IMR-90 (cell line): ENCODE measurements around the gene ZFP57. TPM values are rescaled to one million over a fixed set of nuclear protein-coding genes. Genes with fewer than 3 reads are reported as not detected.
A peak's percentile ranks its signal among the peaks of the same experiment; 100 is the strongest.

Source experiments
- ATAC-seq: fragments of 200-7000 bp; cut with Tn5 transposase; 2 replicates; pipeline ENCODE4 v1.9.1; 2020; ENCODE audit warnings: low read depth, mild to moderate bottlenecking, moderate library complexity
- BruUV-seq: library from RNA; stranded (reverse); fragments of 400-500 nt; replicated peaks from 2 replicates; lab custom pipeline; 2021; lab: Mats Ljungman, UMichigan
- CTCF ChIA-PET: fragments of 300-600 bp; formaldehyde crosslinking; extraction: SDS; loops from one replicate; lab custom pipeline; 2021; ENCODE audit warnings: antibody characterized with exemption; lab: Yijun Ruan, JAX
- POLR2A ChIA-PET: fragments of 300-600 bp; sonication (Branson Sonifier 250); formaldehyde crosslinking; loops from one replicate; lab custom pipeline; 2022; ENCODE audit warnings: antibody characterized with exemption; ENCODE audit not compliant: unreplicated experiment; lab: Charles Lee
- DNase-seq: peaks from one replicate; pipeline ENCODE4 v3.0.0; 2013
- H2AFZ ChIP-seq: replicated peaks from 2 replicates; pipeline ENCODE3; 2013; ENCODE audit warnings: low read length, mild to moderate bottlenecking; ENCODE audit not compliant: poor library complexity
- H2AK5ac ChIP-seq: 2 replicates; pipeline ENCODE4 v1.6.1; 2013; ENCODE audit warnings: low read depth, low read length, inconsistent platforms
- H2AK9ac ChIP-seq: replicated peaks from 2 replicates; pipeline ENCODE3; 2013; ENCODE audit warnings: mild to moderate bottlenecking, low read depth, low read length, moderate library complexity; ENCODE audit not compliant: poor library complexity
- H2BK120ac ChIP-seq: 2 replicates; pipeline ENCODE4 v1.6.1; 2013; ENCODE audit warnings: low read depth, low read length, inconsistent platforms
- H2BK15ac ChIP-seq: 3 replicates; pipeline ENCODE4 v1.6.1; 2013; ENCODE audit warnings: low read depth, low read length, inconsistent platforms
- H2BK20ac ChIP-seq: 2 replicates; pipeline ENCODE4 v1.6.1; 2013; ENCODE audit warnings: low read depth, mild to moderate bottlenecking, inconsistent platforms, low read length, moderate library complexity
- H2BK5ac ChIP-seq: 2 replicates; pipeline ENCODE4 v1.6.1; 2013; ENCODE audit warnings: mild to moderate bottlenecking, low read depth, low read length, inconsistent platforms; ENCODE audit not compliant: poor library complexity, severe bottlenecking
- H3K14ac ChIP-seq: replicated peaks from 2 replicates; pipeline ENCODE4 v1.6.1; 2013; ENCODE audit warnings: low read depth, low read length, inconsistent platforms
- H3K18ac ChIP-seq: 2 replicates; pipeline ENCODE4 v1.6.1; 2013; ENCODE audit warnings: low read depth, low read length, control low read depth
- H3K23ac ChIP-seq: 2 replicates; pipeline ENCODE4 v1.6.1; 2013; ENCODE audit warnings: low read depth, low read length, inconsistent platforms
- H3K27ac ChIP-seq: 2 replicates; pipeline ENCODE4 v1.5.1; 2013; ENCODE audit warnings: mild to moderate bottlenecking, control low read depth, low read length; ENCODE audit not compliant: insufficient read depth
- H3K27me3 ChIP-seq: 2 replicates; pipeline ENCODE4 v1.6.1; 2013; ENCODE audit warnings: low read length; ENCODE audit not compliant: control insufficient read depth, insufficient read depth
- H3K36me3 ChIP-seq: 2 replicates; pipeline ENCODE4 v1.6.1; 2013; ENCODE audit warnings: low read length, mixed read lengths; ENCODE audit not compliant: control insufficient read depth, insufficient read depth
- H3K4ac ChIP-seq: 2 replicates; pipeline ENCODE4 v1.6.1; 2013; ENCODE audit warnings: low read depth, low read length, inconsistent platforms
- H3K4me1 ChIP-seq: 2 replicates; pipeline ENCODE4 v1.6.1; 2013; ENCODE audit warnings: low read length, mixed read lengths; ENCODE audit not compliant: control insufficient read depth, insufficient read depth
- H3K4me2 ChIP-seq: 2 replicates; pipeline ENCODE4 v1.6.1; 2013; ENCODE audit warnings: low read depth, mild to moderate bottlenecking, control low read depth, low read length, moderate library complexity
- H3K4me3 ChIP-seq: 2 replicates; pipeline ENCODE4 v1.5.1; 2013; ENCODE audit warnings: low read depth, mild to moderate bottlenecking, control low read depth, low read length, moderate library complexity; ENCODE audit not compliant: insufficient read depth
- H3K56ac ChIP-seq: 2 replicates; pipeline ENCODE4 v1.6.1; 2013; ENCODE audit warnings: low read length, inconsistent platforms; ENCODE audit not compliant: insufficient read depth; ENCODE audit errors: extremely low read depth
- H3K79me1 ChIP-seq, 2 experiments: 2 replicates each; pipeline ENCODE4 v1.6.1; 2013; ENCODE audit warnings: low read length in 2 of 2, inconsistent platforms in 1 of 2, low read depth in 1 of 2
- H3K9ac ChIP-seq: 2 replicates; pipeline ENCODE4 v1.6.1; 2013; ENCODE audit warnings: low read depth, low read length, control low read depth
- H3K9me1 ChIP-seq: 2 replicates; pipeline ENCODE4 v1.6.1; 2013; ENCODE audit warnings: low read length, inconsistent platforms; ENCODE audit not compliant: insufficient read depth
- H3K9me3 ChIP-seq: 2 replicates; pipeline ENCODE4 v1.6.1; 2013; ENCODE audit warnings: low read length; ENCODE audit not compliant: control insufficient read depth, insufficient read depth
- H4K20me1 ChIP-seq: 2 replicates; pipeline ENCODE4 v1.6.1; 2013; ENCODE audit warnings: low read length, inconsistent platforms; ENCODE audit not compliant: insufficient read depth
- H4K5ac ChIP-seq: 2 replicates; pipeline ENCODE4 v1.6.1; 2013; ENCODE audit warnings: mild to moderate bottlenecking, low read depth, low read length, control low read depth
- H4K8ac ChIP-seq, 2 experiments: 2 replicates each; pipeline ENCODE4 v1.6.1; 2013; ENCODE audit warnings: low read depth in 2 of 2, low read length in 2 of 2, control low read depth in 1 of 2, inconsistent platforms in 1 of 2
- H4K91ac ChIP-seq: 2 replicates; pipeline ENCODE4 v1.6.1; 2013; ENCODE audit warnings: low read depth, low read length, inconsistent platforms; ENCODE audit not compliant: insufficient read depth
- FOS ChIP-seq: fragments of 150-350 bp; IDR thresholded peaks from 2 replicates; pipeline ENCODE4 v1.6.1; 2016; ENCODE audit warnings: low read depth, low read length
- MAZ ChIP-seq: IDR thresholded peaks from 2 replicates; pipeline ENCODE4 v1.6.1; 2012; ENCODE audit warnings: low read depth, mild to moderate bottlenecking, low read length, improper control_type of control experiment, moderate library complexity, borderline replicate concordance
- MXI1 ChIP-seq: IDR thresholded peaks from 2 replicates; pipeline ENCODE4 v1.6.1; 2012; ENCODE audit warnings: low read depth, mild to moderate bottlenecking, low read length, moderate library complexity, borderline replicate concordance
- NFE2L2 ChIP-seq: fragments of 150-350 bp; IDR thresholded peaks from 2 replicates; pipeline ENCODE4 v1.6.1; 2016; ENCODE audit warnings: low read depth, mild to moderate bottlenecking, low read length
- RFX5 ChIP-seq: IDR thresholded peaks from 2 replicates; pipeline ENCODE4 v1.8.0; 2012; ENCODE audit warnings: low read depth, mild to moderate bottlenecking, low read length, moderate library complexity
- SMC3 ChIP-seq: fragments of 150-350 bp; IDR thresholded peaks from 2 replicates; pipeline ENCODE4 v1.6.1; 2016; ENCODE audit warnings: low read depth, mild to moderate bottlenecking, antibody characterized with exemption, low read length, moderate library complexity
- whole genome bisulfite sequencing, 2 experiments: methylation state at CpG; one replicate each; pipeline versions ENCODE4 v1.1.5 to v1.1.7; 2013; ENCODE audit warnings: missing lambda C conversion rate in 2 of 2; ENCODE audit not compliant: insufficient read length in 1 of 2; ENCODE audit errors: extremely low coverage in 2 of 2; 5-methylcytosine and 5-hydroxymethylcytosine counted together
- dilution Hi-C: fragments of 300-500 bp; cut with HindIII; formaldehyde crosslinking; loops from one replicate; pipeline ENCODE4 v1.14.3; 2018; ENCODE audit warnings: low sequenced_read_pairs; ENCODE audit not compliant: unreplicated experiment
- in situ Hi-C: fragments of 300-500 bp; cut with MboI; formaldehyde crosslinking; loops from 3 replicates; pipeline ENCODE4 v1.14.3; 2019; ENCODE audit warnings: low sequenced_read_pairs, inconsistent platforms, mixed read lengths
- intact Hi-C: fragments of 100-400 bp; cut with micrococcal nuclease; formaldehyde crosslinking; loops from 2 replicates; pipeline ENCODE4 v1.10.0; 2022
- polyA plus RNA-seq, 3 experiments: library from polyadenylated mRNA; depleted of rRNA; stranded (reverse); fragments of >200 nt; gene quantifications; 2 replicates each; pipeline ENCODE4 v1.2.3, GENCODE V29; 2012; ENCODE audit warnings: low replicate concordance in 1 of 3
- total RNA-seq: library from RNA; depleted of rRNA; stranded (reverse); fragments of >200 nt; gene quantifications from 2 replicates; pipeline ENCODE4 v1.2.3, GENCODE V29; 2012

The ZFP57 gene
- total and polyA plus RNA-seq, 2 of the 4 experiments (the other 2 are of a cell fraction): not detected

GRCh38 chr6:29630315-29630714, 50.6 kb downstream of the ZFP57 start:
- no peak overlapping the region for H3K14ac ChIP-seq
- POLR2A ChIA-PET: no interaction called here
- WGBS, 2 experiments: no CpG with 5 or more reads among the region's 9 CpGs

More at GRCh38 chr6:29630315-29630714, 50.6 kb downstream of the ZFP57 start:
- Histone ChIP-seq H3K36me3 (no peaks in the 10 kb centered on the region), H3K4me1 (peaks cover 14% of the 10 kb centered on the region), H3K4ac (no peak overlapping the region), H2AK9ac (peak overlapping the region; percentile 76), H3K27ac (no peak overlapping the region), H3K9me1 (peaks cover 14% of the 10 kb centered on the region), H3K4me3 (no peak overlapping the region), H3K9ac (no peak overlapping the region), H4K8ac (no peak overlapping the region), H3K9me3 (no peaks in the 10 kb centered on the region), H2BK120ac (no peak overlapping the region), H3K56ac (no peak overlapping the region), H2BK5ac (no peak overlapping the region), H2AFZ (no peak overlapping the region), H3K79me1 (peaks cover 20 to 54% of the 10 kb centered on the region in 2 experiments; a peak in 3 of 4 replicates), H4K5ac (no peak overlapping the region), H4K20me1 (peaks cover 4% of the 10 kb centered on the region), H4K91ac (no peak overlapping the region), H2BK20ac (no peak overlapping the region), H3K27me3 (no peaks in the 10 kb centered on the region), H3K18ac (no peak overlapping the region), H3K4me2 (no peak overlapping the region), H2AK5ac (no peak overlapping the region), H2BK15ac (no peak overlapping the region), H3K23ac (no peak overlapping the region)
- ATAC-seq (no peak), DNase-seq (no peak)
- dilution Hi-C loops (no loop called here), in situ Hi-C loops (no loop called here), intact Hi-C loops (loop anchor here (5.0 kb wide), 2 partner anchors 122 to 1403 kb away; partner anchors contain the start of gene ZSCAN9)
- no peak for TF ChIP-seq MXI1
- TF ChIP-seq RFX5: no peak
- no peak for TF ChIP-seq NFE2L2
- no peak for TF ChIP-seq MAZ
- TF ChIP-seq SMC3: no peak
- TF ChIP-seq FOS: no peak
- BruUV-seq: no TSS peak
- CTCF ChIA-PET: no interaction called here
